SK-N-SH (cell line): ENCODE measurements around the gene SLC22A5. TPM values are rescaled to one million over a fixed set of nuclear protein-coding genes. Genes with fewer than 3 reads are reported as not detected.

Experiments used
- CTCF ChIA-PET: fragments of 300-600, 350-600 bp; formaldehyde crosslinking; extraction: SDS; loops from one replicate; lab custom pipeline; 2021; lab: Yijun Ruan, JAX
- POLR2A ChIA-PET: fragments of 350-600 bp; sonication (Branson Sonifier 250); formaldehyde crosslinking; extraction: SDS; loops from one replicate; lab custom pipeline; 2020; ENCODE audit warnings: antibody characterized with exemption, inconsistent platforms; lab: Yijun Ruan, JAX
- DNase-seq: peaks from one replicate; pipeline ENCODE4 v3.0.0; 2012
- H2AFZ ChIP-seq: fragments of 200-600 bp; sonication (generic); 2 replicates; pipeline ENCODE4 v1.8.1; 2016; ENCODE audit warnings: antibody characterized with exemption, mild to moderate bottlenecking, low read depth
- H3F3A ChIP-seq: fragments of 200-600 bp; sonication (generic); replicated peaks from 2 replicates; pipeline ENCODE3; 2016; ENCODE audit warnings: antibody characterized with exemption, mild to moderate bottlenecking; ENCODE audit not compliant: insufficient read depth
- H3K27ac ChIP-seq, 2 experiments: fragments of 200-500 bp in 1 of 2; fragments of 200-600 bp in 1 of 2; sonication (Bioruptor generic) in 1 of 2; sonication (generic), shearing (Covaris generic) in 1 of 2; 2 replicates each; pipeline versions ENCODE4 v1.5.1 to v1.6.1; 2014 to 2016; ENCODE audit warnings: low read depth in 2 of 2, inconsistent platforms in 1 of 2, low read length in 1 of 2, mild to moderate bottlenecking in 1 of 2, mixed read lengths in 1 of 2
- H3K27me3 ChIP-seq: fragments of 200-600 bp; sonication (generic), shearing (Covaris generic); 2 replicates; pipeline ENCODE4 v1.6.1; 2016; ENCODE audit warnings: mixed run types; ENCODE audit not compliant: insufficient read depth
- H3K36me3 ChIP-seq, 2 experiments: fragments of 200-500 bp in 1 of 2; fragments of 200-600 bp in 1 of 2; sonication (Bioruptor generic) in 1 of 2; sonication (generic) in 1 of 2; replicated peaks in 1 of 2; 2 replicates each; pipeline versions ENCODE3 to v1.5.1; 2014 to 2016; ENCODE audit warnings: low read length in 1 of 2, mild to moderate bottlenecking in 1 of 2; ENCODE audit not compliant: insufficient read depth in 2 of 2, control insufficient read depth in 1 of 2
- H3K4me1 ChIP-seq, 2 experiments: fragments of 200-500 bp in 1 of 2; fragments of 200-600 bp in 1 of 2; sonication (Bioruptor generic) in 1 of 2; sonication (generic), shearing (Covaris generic) in 1 of 2; 2 replicates each; pipeline versions ENCODE4 v1.5.1 to v1.6.1; 2014 to 2016; ENCODE audit warnings: low read depth in 1 of 2, low read length in 1 of 2, mixed run types in 1 of 2; ENCODE audit not compliant: insufficient read depth in 2 of 2, control insufficient read depth in 1 of 2
- H3K4me2 ChIP-seq: fragments of 200-600 bp; sonication (generic), shearing (Covaris generic); 2 replicates; pipeline ENCODE4 v1.6.1; 2017; ENCODE audit warnings: mixed run types
- H3K4me3 ChIP-seq, 2 experiments: fragments of 200-500 bp in 1 of 2; fragments of 200-600 bp in 1 of 2; sonication (Bioruptor generic) in 1 of 2; sonication (generic), shearing (Covaris generic) in 1 of 2; 2 replicates each; pipeline versions ENCODE4 v1.5.1 to v1.8.1; 2014 to 2016; ENCODE audit warnings: low read depth in 2 of 2, inconsistent platforms in 1 of 2, low read length in 1 of 2, mild to moderate bottlenecking in 1 of 2, mixed read lengths in 1 of 2, moderate library complexity in 1 of 2
- H3K79me2 ChIP-seq: fragments of 200-600 bp; sonication (generic); 2 replicates; pipeline ENCODE4 v1.8.1; 2017; ENCODE audit warnings: mild to moderate bottlenecking; ENCODE audit not compliant: insufficient read depth
- H3K9ac ChIP-seq: fragments of 200-600 bp; sonication (generic); 2 replicates; pipeline ENCODE4 v1.6.1; 2017; ENCODE audit warnings: mixed run types
- H3K9me2 ChIP-seq: fragments of 200-600 bp; sonication (generic); 2 replicates; pipeline ENCODE4 v1.6.1; 2017; ENCODE audit warnings: mixed run types
- H3K9me3 ChIP-seq: fragments of 200-600 bp; sonication (generic); 2 replicates; pipeline ENCODE4 v1.6.1; 2017; ENCODE audit warnings: mixed run types, mild to moderate bottlenecking, moderate library complexity
- H4K20me1 ChIP-seq: fragments of 200-600 bp; sonication (generic); 2 replicates; pipeline ENCODE4 v1.6.1; 2017; ENCODE audit warnings: mild to moderate bottlenecking, mixed run types; ENCODE audit not compliant: insufficient read depth
- EP300 ChIP-seq, 2 experiments: IDR thresholded peaks; 2 replicates each; pipeline versions ENCODE4 v1.4.0 to v1.6.1; 2012; ENCODE audit warnings: borderline replicate concordance in 1 of 2, low read depth in 1 of 2, low read length in 1 of 2
- GABPA ChIP-seq: IDR thresholded peaks from 2 replicates; pipeline ENCODE4 v1.4.0; 2012; ENCODE audit warnings: low read depth, mild to moderate bottlenecking
- GATA2 ChIP-seq: sonication (generic); formaldehyde crosslinking; IDR thresholded peaks from 2 replicates; pipeline ENCODE4 v1.5.0; 2020; ENCODE audit warnings: mild to moderate bottlenecking, missing genetic modification reagents
- MEF2A ChIP-seq: IDR thresholded peaks from 2 replicates; pipeline ENCODE4 v1.4.0; 2012; ENCODE audit warnings: low read depth, borderline replicate concordance
- MXI1 ChIP-seq: IDR thresholded peaks from 2 replicates; pipeline ENCODE4 v1.6.1; 2012; ENCODE audit warnings: mild to moderate bottlenecking, low read depth, low read length, improper control_type of control experiment
- NFIC ChIP-seq: IDR thresholded peaks from 2 replicates; pipeline ENCODE4 v1.4.0; 2012; ENCODE audit warnings: borderline replicate concordance
- NRF1 ChIP-seq: IDR thresholded peaks from 2 replicates; pipeline ENCODE4 v1.6.1; 2012; ENCODE audit warnings: low read depth, mild to moderate bottlenecking, low read length
- RAD21 ChIP-seq: IDR thresholded peaks from 2 replicates; pipeline ENCODE4 v1.6.1; 2012; ENCODE audit warnings: mild to moderate bottlenecking, low read length
- RCOR1 ChIP-seq: fragments of 150-350 bp; IDR thresholded peaks from 2 replicates; pipeline ENCODE4 v1.6.1; 2017; ENCODE audit warnings: antibody characterized with exemption, low read length
- SIN3A ChIP-seq: IDR thresholded peaks from 2 replicates; pipeline ENCODE4 v1.6.1; 2012; ENCODE audit warnings: low read depth, mild to moderate bottlenecking, low read length, moderate library complexity, borderline replicate concordance
- TAF1 ChIP-seq: IDR thresholded peaks from 2 replicates; pipeline ENCODE4 v1.6.1; 2012; ENCODE audit warnings: low read depth, mild to moderate bottlenecking, low read length, moderate library complexity, borderline replicate concordance
- YY1 ChIP-seq: IDR thresholded peaks from 2 replicates; pipeline ENCODE4 v1.4.0; 2012; ENCODE audit warnings: low read depth, mild to moderate bottlenecking
- WGBS: methylation state at CpG from one replicate; pipeline ENCODE4 v1.1.6; 2017; ENCODE audit warnings: low lambda C conversion rate; 5-methylcytosine and 5-hydroxymethylcytosine counted together
- polyA plus RNA-seq, 3 experiments: library from polyadenylated mRNA; depleted of rRNA; stranded (reverse); fragments of >200 nt; gene quantifications; 2 replicates each; pipeline ENCODE4 v1.2.3, GENCODE V29; 2012
- TF ChIP-seq, protein P1 (sequence below): IDR thresholded peaks from 2 replicates; pipeline ENCODE4; 2012
- TF ChIP-seq, protein P2 (sequence below): IDR thresholded peaks from 2 replicates; pipeline ENCODE4 v1.4.0; 2012; ENCODE audit warnings: low read depth, borderline replicate concordance
- TF ChIP-seq, protein P3 (sequence below): fragments of 150-350 bp; IDR thresholded peaks from 2 replicates; pipeline ENCODE4 v1.6.1; 2017; ENCODE audit warnings: antibody characterized with exemption, low read length, low read depth, borderline replicate concordance
- TF ChIP-seq, protein P4 (sequence below): IDR thresholded peaks from 2 replicates; pipeline ENCODE4 v1.4.0; 2012; ENCODE audit warnings: low read depth

The SLC22A5 gene
- polyA plus RNA-seq, 1 of the 3 experiments (the other 2 are of a cell fraction), result 8.3 TPM

DNA sequence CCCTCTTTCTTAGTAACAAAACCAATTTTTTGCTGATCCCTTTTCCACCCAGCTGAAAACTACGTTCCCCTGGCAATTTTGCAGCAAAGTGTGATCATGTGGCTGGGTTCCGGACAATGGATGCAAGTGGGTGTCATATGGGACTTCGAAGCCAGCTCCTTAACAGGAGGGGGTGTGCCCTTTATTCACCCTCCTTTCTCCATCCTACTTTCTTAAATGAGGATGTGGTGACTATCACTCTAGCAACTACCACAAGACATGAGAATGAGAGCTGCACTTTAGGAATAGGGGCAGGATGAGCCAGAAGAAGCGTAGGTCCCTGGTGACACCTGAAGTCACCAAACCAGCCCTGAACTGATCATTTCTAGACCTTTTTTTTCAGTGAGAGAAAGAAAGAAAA is 62.1 kb downstream of the SLC22A5 start:
- Histone ChIP-seq H3K9ac (no peak overlapping the region), H3K4me1 (peaks cover 30 to 36% of the 10 kb centered on the region in 2 experiments), H3K4me2 (no peak overlapping the region), H3K79me2 (no peaks in the 10 kb centered on the region), H3K36me3 (no peaks in the 10 kb centered on the region), H3K27me3 (no peaks in the 10 kb centered on the region), H4K20me1 (no peaks in the 10 kb centered on the region), H3K9me3 (no peaks in the 10 kb centered on the region), H2AFZ (no peak overlapping the region), H3K4me3 (no peak overlapping the region), H3K9me2 (no peaks in the 10 kb centered on the region), H3K27ac (no peak overlapping the region), H3F3A (peaks cover 6% of the 10 kb centered on the region)
- TF ChIP-seq EP300 (IDR thresholded peaks at IDR 0.05; ENCODE audit: borderline replicate concordance in 1 of 2, low read depth in 1 of 2, low read length in 1 of 2) (no peak), GATA2 (CRISPR knock-in tag) (no peak), RAD21 (no peak), NFIC (no peak), MEF2A (no peak), MXI1 (no peak), NRF1 (no peak), RCOR1 (no peak), GABPA (no peak), SIN3A (no peak), TAF1 (no peak), YY1 (no peak)
- TF ChIP-seq, protein P1, sequence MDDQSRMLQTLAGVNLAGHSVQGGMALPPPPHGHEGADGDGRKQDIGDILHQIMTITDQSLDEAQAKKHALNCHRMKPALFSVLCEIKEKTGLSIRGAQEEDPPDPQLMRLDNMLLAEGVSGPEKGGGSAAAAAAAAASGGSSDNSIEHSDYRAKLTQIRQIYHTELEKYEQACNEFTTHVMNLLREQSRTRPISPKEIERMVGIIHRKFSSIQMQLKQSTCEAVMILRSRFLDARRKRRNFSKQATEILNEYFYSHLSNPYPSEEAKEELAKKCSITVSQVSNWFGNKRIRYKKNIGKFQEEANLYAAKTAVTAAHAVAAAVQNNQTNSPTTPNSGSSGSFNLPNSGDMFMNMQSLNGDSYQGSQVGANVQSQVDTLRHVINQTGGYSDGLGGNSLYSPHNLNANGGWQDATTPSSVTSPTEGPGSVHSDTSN, result no peak
- TF ChIP-seq, protein P2, sequence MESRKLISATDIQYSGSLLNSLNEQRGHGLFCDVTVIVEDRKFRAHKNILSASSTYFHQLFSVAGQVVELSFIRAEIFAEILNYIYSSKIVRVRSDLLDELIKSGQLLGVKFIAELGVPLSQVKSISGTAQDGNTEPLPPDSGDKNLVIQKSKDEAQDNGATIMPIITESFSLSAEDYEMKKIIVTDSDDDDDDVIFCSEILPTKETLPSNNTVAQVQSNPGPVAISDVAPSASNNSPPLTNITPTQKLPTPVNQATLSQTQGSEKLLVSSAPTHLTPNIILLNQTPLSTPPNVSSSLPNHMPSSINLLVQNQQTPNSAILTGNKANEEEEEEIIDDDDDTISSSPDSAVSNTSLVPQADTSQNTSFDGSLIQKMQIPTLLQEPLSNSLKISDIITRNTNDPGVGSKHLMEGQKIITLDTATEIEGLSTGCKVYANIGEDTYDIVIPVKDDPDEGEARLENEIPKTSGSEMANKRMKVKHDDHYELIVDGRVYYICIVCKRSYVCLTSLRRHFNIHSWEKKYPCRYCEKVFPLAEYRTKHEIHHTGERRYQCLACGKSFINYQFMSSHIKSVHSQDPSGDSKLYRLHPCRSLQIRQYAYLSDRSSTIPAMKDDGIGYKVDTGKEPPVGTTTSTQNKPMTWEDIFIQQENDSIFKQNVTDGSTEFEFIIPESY, result no peak
- TF ChIP-seq, protein P3, sequence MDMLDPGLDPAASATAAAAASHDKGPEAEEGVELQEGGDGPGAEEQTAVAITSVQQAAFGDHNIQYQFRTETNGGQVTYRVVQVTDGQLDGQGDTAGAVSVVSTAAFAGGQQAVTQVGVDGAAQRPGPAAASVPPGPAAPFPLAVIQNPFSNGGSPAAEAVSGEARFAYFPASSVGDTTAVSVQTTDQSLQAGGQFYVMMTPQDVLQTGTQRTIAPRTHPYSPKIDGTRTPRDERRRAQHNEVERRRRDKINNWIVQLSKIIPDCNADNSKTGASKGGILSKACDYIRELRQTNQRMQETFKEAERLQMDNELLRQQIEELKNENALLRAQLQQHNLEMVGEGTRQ, result no peak
- TF ChIP-seq, protein P4, sequence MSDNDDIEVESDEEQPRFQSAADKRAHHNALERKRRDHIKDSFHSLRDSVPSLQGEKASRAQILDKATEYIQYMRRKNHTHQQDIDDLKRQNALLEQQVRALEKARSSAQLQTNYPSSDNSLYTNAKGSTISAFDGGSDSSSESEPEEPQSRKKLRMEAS, result no peak
- POLR2A ChIA-PET, result no interaction called here
- WGBS, result 95% methylated on average over 4 of the region's 4 CpGs
- CTCF ChIA-PET, result interaction anchor here (0.6 to 1.0 kb wide), 2 partner anchors 25 to 81 kb away, joined by 3 to 4 read pairs; no protein-coding TSS in a partner anchor
- DNase-seq, result no peak
